HG02678 (cell line): ENCODE measurements around the gene FOXL1.

Experiments
- ATAC-seq: cut with Tn5 transposase; IDR thresholded peaks from one replicate; pipeline ENCODE4 v1.9.1; 2021; ENCODE audit warnings: mild to moderate bottlenecking, moderate library complexity; ENCODE audit not compliant: unreplicated experiment

The FOXL1 gene

GRCh38 chr16:86625821-86626220 is 47.5 kb downstream of the FOXL1 start:
- no peak for ATAC-seq

- no peak for ATAC-seq
Observed at GRCh38 chr16:86626284-86626683, 47.9 kb downstream of the FOXL1 start.

DNA sequence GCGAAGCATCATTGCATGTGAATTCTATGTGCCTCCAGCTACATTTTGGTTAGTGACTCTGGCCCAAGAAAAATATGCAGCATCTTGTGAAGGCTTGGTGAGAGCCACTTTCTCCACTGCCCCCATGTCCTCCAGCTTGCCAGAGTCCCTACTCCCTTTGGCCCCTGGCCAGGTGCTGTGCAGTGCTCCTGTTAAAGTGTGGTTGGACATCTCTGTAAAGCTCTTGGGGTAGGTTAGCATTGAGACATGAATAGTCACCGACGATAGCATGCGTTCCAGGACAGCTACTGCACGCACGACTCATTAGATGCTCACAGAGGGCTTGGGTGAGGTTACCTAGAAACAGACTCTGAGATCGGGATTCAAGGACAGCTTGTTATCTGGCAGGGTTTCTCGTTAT is 48.6 kb downstream of the FOXL1 start:
- ATAC-seq = no peak

DNA sequence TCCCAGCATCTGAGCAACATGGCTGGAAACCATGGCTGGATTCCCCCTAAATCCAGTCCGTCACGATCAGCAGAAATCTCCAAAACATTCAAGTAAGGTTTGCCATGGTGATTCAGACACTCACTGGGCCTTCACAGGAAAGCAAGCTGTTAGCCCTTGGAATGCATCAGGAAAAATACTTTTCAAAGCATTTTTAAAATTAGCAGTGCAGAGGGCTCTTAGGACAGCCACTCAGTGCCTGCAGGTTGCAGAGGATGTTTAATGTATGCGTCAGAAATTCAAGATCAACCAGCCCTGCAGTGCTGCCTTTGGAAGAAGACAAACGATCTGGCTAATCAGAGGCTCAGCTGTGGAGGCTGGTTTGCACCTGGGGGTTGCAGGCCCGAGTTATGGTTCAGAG is 50.3 kb downstream of the FOXL1 start:
- no peak for ATAC-seq

DNA sequence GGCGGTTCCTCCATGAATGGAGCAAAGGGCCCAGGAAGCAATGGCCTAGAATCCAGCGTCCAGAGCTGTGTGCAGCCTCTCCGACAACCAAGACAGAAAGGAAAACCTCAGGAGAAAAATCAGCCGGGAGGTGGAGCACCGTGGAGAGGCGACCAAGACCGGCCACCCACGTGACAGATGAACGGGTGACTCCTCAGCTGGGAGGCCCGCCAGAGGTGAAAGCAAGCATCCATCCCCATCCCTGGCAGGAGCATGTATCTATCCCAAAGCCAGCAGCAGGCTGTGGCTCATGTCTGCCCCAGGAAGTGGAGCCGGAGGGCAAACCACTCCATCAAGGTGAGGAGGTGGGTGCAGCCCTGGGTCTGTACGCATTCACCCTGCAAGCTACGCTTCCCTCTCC is 52.1 kb downstream of the FOXL1 start:
- no peak for ATAC-seq

GRCh38 chr16:86631444-86631843 is 53.1 kb downstream of the FOXL1 start:
- ATAC-seq = no peak
